Measurements from ENCODE around the gene DST. TPM values are rescaled to one million over a fixed set of nuclear protein-coding genes. Genes with fewer than 3 reads are reported as not detected.

The DST gene
- total RNA-seq, 1 donor from 2014 or later, result 151 TPM

DNA sequence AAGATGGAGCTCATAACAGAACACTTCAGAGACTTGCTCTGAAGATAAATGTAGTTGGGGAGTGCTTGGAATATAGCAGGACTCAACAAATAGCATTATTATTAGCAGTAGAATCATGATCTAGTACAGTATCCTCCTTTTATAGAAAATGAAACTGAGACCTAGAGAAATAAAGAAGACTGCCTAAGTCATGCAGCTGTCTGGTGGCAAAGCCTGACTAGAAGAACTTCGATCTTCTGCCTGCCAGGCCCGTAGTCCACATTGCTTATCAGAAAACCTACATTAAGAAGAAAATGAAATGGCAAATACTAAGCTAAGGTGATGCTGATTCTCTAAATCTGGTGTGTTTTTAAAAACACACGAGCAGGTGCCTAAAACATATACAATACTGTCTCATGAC, 46.4 kb upstream of the DST start:
- no peaks in the 10 kb centered on the region for H3K9me3 Mint-ChIP-seq (ENCODE audit: low read depth)
- peaks cover 29% of the 10 kb centered on the region for H3K4me1 Mint-ChIP-seq (ENCODE audit: low read depth)
- H3K4me3 Mint-ChIP-seq (ENCODE audit: low read depth), result no peak overlapping the region
- no peaks in the 10 kb centered on the region for H3K27me3 Mint-ChIP-seq
- no peaks in the 10 kb centered on the region for H3K36me3 Mint-ChIP-seq (ENCODE audit: insufficient read depth)
- DNase-seq (ENCODE audit: low spot score, unreplicated experiment), result no peak
- no peak overlapping the region for H3K27ac Mint-ChIP-seq
- TF ChIP-seq CTCF (IDR thresholded peaks at IDR 0.05; ENCODE audit: unreplicated experiment), result no peak

- Mint-ChIP-seq H3K9me3 (ENCODE audit: low read depth) (no peaks in the 10 kb centered on the region), H3K4me3 (ENCODE audit: low read depth) (no peak overlapping the region), H3K27ac (no peak overlapping the region), H3K27me3 (no peaks in the 10 kb centered on the region), H3K4me1 (ENCODE audit: low read depth) (peaks cover 32% of the 10 kb centered on the region), H3K36me3 (ENCODE audit: insufficient read depth) (peaks cover under 1% of the 10 kb centered on the region)
- no peak for TF ChIP-seq CTCF (IDR thresholded peaks at IDR 0.05; ENCODE audit: unreplicated experiment)
- DNase-seq (ENCODE audit: low spot score, unreplicated experiment), result no peak
Measured at GRCh38 chr6:56688521-56688920, 45.8 kb upstream of the DST start.

DNA sequence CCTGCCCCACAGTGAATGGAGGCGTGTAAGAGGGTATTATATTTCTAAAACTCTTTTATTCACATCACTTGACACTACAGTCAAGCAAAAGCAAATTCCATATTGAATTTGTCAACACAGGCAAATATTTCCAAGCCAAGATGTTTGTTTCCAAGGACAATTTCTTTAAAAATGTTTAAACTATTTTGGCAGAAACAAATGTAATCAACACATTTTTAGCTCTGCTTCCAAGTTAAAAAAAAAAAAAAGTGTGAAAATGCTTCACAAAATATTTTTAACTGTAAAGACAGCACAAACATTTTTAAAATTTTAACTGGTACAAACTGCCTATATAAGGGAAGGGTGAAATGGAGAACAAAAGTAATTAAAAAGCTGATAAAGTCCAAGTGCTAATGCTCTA, 44.9 kb upstream of the DST start:
- H3K27me3 Mint-ChIP-seq, result no peaks in the 10 kb centered on the region
- TF ChIP-seq CTCF (IDR thresholded peaks at IDR 0.05; ENCODE audit: unreplicated experiment), result no peak
- H3K27ac Mint-ChIP-seq, result no peak overlapping the region
- peaks cover 2% of the 10 kb centered on the region for H3K36me3 Mint-ChIP-seq (ENCODE audit: insufficient read depth)
- no peak for DNase-seq (ENCODE audit: low spot score, unreplicated experiment)
- H3K4me3 Mint-ChIP-seq (ENCODE audit: low read depth), result no peak overlapping the region
- peaks cover 29% of the 10 kb centered on the region for H3K4me1 Mint-ChIP-seq (ENCODE audit: low read depth)
- H3K9me3 Mint-ChIP-seq (ENCODE audit: low read depth), result no peaks in the 10 kb centered on the region

GRCh38 chr6:56686429-56686828, 43.7 kb upstream of the DST start:
- TF ChIP-seq CTCF (IDR thresholded peaks at IDR 0.05; ENCODE audit: unreplicated experiment), result no peak
- Mint-ChIP-seq H3K27me3 (no peaks in the 10 kb centered on the region), H3K27ac (no peak overlapping the region), H3K9me3 (ENCODE audit: low read depth) (no peaks in the 10 kb centered on the region), H3K36me3 (ENCODE audit: insufficient read depth) (peaks cover 2% of the 10 kb centered on the region), H3K4me3 (ENCODE audit: low read depth) (no peak overlapping the region), H3K4me1 (ENCODE audit: low read depth) (peaks cover 29% of the 10 kb centered on the region)
- DNase-seq (ENCODE audit: low spot score, unreplicated experiment), result no peak

- no peaks in the 10 kb centered on the region for H3K9me3 Mint-ChIP-seq (ENCODE audit: low read depth)
- DNase-seq (ENCODE audit: low spot score, unreplicated experiment), result no peak
- H3K4me3 Mint-ChIP-seq (ENCODE audit: low read depth), result no peak overlapping the region
- peaks cover 2% of the 10 kb centered on the region for H3K36me3 Mint-ChIP-seq (ENCODE audit: insufficient read depth)
- peaks cover 29% of the 10 kb centered on the region for H3K4me1 Mint-ChIP-seq (ENCODE audit: low read depth)
- H3K27me3 Mint-ChIP-seq, result no peaks in the 10 kb centered on the region
- no peak for TF ChIP-seq CTCF (IDR thresholded peaks at IDR 0.05; ENCODE audit: unreplicated experiment)
- no peak overlapping the region for H3K27ac Mint-ChIP-seq
Measured at GRCh38 chr6:56685994-56686393, 43.3 kb upstream of the DST start.

All from progenitor cell of endocrine pancreas (in vitro differentiated cells).